ENCODE measurements around the gene MYO3B. TPM values are rescaled to one million over a fixed set of nuclear protein-coding genes. Genes with fewer than 3 reads are reported as not detected.

Gene MYO3B
- total RNA-seq, 1 donor from 2014 or later: 0.22 TPM

DNA sequence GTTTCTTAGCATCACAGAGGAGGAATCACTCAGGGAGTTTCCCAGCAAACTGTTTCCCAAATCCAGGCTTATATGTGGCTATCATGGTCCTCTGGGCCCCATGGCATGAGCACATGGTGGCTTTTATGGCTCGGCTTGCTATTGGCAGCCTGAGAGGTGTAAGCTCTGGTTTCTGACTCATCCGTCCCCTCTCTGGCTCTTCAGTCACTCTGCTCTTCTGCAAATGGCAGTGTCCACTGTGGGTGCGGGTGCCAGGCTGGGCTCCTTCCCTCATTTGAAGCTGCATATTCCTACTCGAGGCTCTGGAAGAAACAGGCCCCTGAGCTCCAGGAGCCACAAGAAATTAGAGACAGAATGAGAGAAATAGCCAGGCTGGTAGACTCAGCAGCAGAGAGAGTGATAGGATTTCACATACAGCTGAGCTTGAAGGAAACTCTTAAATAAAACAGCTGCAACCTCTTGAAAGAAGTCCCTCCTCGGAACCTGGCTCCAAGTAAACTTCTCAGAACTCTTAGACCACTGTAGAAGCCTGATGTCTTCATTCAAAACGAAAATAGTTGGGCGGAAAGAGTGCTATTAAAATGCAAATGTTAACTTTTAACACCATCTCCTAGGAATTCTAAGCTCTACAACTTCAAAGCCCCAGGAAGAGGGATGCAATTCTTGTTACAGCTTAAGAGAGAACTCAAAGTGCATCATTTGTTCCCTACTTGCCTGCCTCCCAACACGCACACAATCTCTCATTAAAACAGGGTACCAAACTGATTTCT is 324.6 kb downstream of the MYO3B start:
- Mint-ChIP-seq H3K27me3 (ENCODE audit: unreplicated experiment) (peaks cover 2% of the 10 kb centered on the region), H3K27ac (ENCODE audit: unreplicated experiment) (no peak overlapping the region), H3K36me3 (ENCODE audit: unreplicated experiment) (no peaks in the 10 kb centered on the region), H3K4me1 (ENCODE audit: low read depth, unreplicated experiment) (peaks cover 4% of the 10 kb centered on the region), H3K9me3 (ENCODE audit: unreplicated experiment) (peaks cover 2% of the 10 kb centered on the region), H3K4me3 (ENCODE audit: unreplicated experiment) (no peak overlapping the region)
- no peak for DNase-seq
- TF ChIP-seq, protein P1, sequence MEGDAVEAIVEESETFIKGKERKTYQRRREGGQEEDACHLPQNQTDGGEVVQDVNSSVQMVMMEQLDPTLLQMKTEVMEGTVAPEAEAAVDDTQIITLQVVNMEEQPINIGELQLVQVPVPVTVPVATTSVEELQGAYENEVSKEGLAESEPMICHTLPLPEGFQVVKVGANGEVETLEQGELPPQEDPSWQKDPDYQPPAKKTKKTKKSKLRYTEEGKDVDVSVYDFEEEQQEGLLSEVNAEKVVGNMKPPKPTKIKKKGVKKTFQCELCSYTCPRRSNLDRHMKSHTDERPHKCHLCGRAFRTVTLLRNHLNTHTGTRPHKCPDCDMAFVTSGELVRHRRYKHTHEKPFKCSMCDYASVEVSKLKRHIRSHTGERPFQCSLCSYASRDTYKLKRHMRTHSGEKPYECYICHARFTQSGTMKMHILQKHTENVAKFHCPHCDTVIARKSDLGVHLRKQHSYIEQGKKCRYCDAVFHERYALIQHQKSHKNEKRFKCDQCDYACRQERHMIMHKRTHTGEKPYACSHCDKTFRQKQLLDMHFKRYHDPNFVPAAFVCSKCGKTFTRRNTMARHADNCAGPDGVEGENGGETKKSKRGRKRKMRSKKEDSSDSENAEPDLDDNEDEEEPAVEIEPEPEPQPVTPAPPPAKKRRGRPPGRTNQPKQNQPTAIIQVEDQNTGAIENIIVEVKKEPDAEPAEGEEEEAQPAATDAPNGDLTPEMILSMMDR (IDR thresholded peaks at IDR 0.05; ENCODE audit: partially characterized antibody, unreplicated experiment): no peak

DNA sequence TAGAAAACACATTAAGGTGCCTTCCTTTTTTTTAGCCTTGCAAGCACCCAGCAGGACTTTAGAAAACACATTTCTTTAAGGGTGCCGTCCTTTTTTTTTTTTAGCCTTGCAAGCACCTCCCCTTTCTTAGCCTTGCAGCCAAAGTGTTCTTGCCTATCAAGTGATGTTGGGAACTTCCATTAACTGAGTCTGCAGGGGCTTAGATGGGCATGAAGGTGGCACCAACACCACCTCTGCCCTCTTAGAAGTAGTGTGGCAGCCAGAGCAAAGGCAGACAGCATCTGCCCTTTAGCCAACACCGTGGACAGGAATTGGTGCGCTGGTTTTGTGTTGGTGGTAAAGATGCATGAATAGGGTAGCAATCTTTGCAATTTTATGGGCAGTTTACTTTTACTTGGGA is 325.6 kb downstream of the MYO3B start:
- TF ChIP-seq, protein P1 (IDR thresholded peaks at IDR 0.05; ENCODE audit: partially characterized antibody, unreplicated experiment): no peak
- H3K27me3 Mint-ChIP-seq (ENCODE audit: unreplicated experiment): peaks cover 2% of the 10 kb centered on the region
- no peak overlapping the region for H3K4me3 Mint-ChIP-seq (ENCODE audit: unreplicated experiment)
- peaks cover 2% of the 10 kb centered on the region for H3K9me3 Mint-ChIP-seq (ENCODE audit: unreplicated experiment)
- peaks cover 4% of the 10 kb centered on the region for H3K4me1 Mint-ChIP-seq (ENCODE audit: low read depth, unreplicated experiment)
- no peak for DNase-seq
- no peak overlapping the region for H3K27ac Mint-ChIP-seq (ENCODE audit: unreplicated experiment)
- no peaks in the 10 kb centered on the region for H3K36me3 Mint-ChIP-seq (ENCODE audit: unreplicated experiment)

DNA sequence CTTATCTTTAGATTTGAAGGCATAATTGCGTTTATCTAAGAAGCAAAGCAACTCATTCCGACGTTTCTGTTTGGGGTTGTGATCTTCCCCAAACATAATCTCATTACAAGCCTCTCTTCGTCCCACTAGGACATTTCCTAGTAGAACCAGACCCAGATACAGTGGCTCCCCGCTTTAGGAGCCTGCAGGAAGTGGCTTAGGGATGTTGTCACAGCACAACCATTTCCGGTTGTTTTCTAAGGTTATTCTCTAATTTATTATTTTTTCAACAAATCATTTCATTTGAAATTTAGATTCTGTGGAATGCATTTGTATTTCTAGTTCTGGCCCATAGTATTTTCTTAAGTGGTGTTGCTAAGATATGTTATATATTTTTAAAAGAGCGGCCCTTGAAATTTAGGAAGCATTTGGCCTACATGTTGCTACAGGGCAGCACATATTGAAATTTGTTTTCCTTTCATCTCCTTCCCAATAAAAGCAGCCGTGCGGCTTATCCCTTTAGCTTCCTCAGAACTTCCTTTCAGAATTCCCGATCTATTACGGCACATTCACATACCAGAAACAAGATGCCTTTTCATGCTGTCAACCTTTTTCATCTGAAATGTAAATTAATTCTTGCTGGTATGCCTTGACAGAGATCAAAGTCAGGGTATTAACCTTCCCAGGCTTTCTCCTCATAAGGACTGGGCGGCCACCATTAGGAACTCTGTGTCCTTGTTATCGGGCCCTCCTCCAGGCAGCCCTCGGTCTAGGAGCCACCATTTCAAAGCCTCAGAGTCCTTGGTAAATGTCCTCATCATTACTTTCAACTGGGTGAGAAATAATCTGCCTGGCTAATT is 326.2 kb downstream of the MYO3B start:
- H3K4me1 Mint-ChIP-seq (ENCODE audit: low read depth, unreplicated experiment): peaks cover 4% of the 10 kb centered on the region
- peaks cover 2% of the 10 kb centered on the region for H3K27me3 Mint-ChIP-seq (ENCODE audit: unreplicated experiment)
- TF ChIP-seq, protein P1 (IDR thresholded peaks at IDR 0.05; ENCODE audit: partially characterized antibody, unreplicated experiment): no peak
- no peak overlapping the region for H3K4me3 Mint-ChIP-seq (ENCODE audit: unreplicated experiment)
- no peak for DNase-seq
- no peak overlapping the region for H3K27ac Mint-ChIP-seq (ENCODE audit: unreplicated experiment)
- peaks cover 2% of the 10 kb centered on the region for H3K9me3 Mint-ChIP-seq (ENCODE audit: unreplicated experiment)
- H3K36me3 Mint-ChIP-seq (ENCODE audit: unreplicated experiment): no peaks in the 10 kb centered on the region

DNA sequence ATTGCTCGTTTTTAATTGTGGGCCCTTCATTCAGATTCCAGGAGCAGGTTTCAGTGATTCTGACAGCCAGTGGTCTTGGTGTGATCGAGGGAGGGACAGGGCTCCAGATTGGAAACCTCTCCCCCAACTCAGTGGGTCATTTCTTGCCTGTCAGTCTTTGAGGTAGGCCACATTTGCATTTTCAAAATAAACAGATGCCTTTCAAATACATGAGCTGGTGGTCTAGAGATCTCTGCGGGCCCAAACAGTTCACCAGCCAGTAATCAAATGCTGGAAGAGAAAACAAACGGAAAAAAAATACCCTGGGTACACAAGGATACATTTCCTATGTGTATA is 326.8 kb downstream of the MYO3B start:
- peaks cover 2% of the 10 kb centered on the region for H3K9me3 Mint-ChIP-seq (ENCODE audit: unreplicated experiment)
- TF ChIP-seq, protein P1 (IDR thresholded peaks at IDR 0.05; ENCODE audit: partially characterized antibody, unreplicated experiment): no peak
- H3K4me3 Mint-ChIP-seq (ENCODE audit: unreplicated experiment): no peak overlapping the region
- peaks cover 2% of the 10 kb centered on the region for H3K27me3 Mint-ChIP-seq (ENCODE audit: unreplicated experiment)
- no peaks in the 10 kb centered on the region for H3K36me3 Mint-ChIP-seq (ENCODE audit: unreplicated experiment)
- no peak for DNase-seq
- peaks cover 5% of the 10 kb centered on the region for H3K4me1 Mint-ChIP-seq (ENCODE audit: low read depth, unreplicated experiment)
- H3K27ac Mint-ChIP-seq (ENCODE audit: unreplicated experiment): no peak overlapping the region
